Measurements from ENCODE around the gene COG6.

Gene COG6

DNA sequence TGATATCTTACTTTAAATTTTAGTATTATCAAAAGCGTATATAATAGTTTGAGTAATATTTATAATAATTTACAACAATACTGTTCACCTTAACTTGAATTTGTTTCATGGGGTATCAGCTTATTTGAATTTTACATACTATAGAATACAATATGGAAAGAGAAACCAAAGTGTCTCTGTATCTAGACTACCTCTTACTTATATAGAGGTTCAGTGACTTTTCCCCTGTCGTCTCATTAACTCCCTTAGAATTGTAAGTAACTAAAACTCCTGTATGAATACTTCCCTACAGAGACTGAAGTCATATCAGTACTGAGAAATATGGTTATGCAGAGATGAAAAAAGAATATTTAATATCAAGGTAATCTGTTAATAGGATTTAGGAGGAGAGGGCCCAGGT is 26.8 kb downstream of the COG6 start:
- no peak for DNase-seq (ENCODE audit: low spot score)

DNA sequence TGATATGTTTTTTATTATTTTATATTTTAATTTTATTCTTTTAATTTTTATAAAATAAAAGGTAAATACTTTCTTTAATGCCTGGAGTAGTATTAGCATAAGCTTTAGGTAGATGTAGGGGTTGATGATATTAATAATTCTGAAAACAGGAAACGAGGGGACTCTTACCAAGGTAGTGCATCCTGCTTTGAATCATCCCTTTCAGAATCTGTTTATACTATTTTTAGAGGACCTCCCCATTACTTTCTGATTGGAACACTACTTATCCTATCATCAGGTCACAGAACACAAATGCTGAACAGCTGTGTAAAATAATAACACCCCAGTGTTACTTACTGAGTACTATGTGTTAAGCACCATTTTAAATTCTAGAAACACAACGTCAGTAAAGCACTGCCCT is 27.3 kb downstream of the COG6 start:
- no peak for DNase-seq (ENCODE audit: low spot score)

DNA sequence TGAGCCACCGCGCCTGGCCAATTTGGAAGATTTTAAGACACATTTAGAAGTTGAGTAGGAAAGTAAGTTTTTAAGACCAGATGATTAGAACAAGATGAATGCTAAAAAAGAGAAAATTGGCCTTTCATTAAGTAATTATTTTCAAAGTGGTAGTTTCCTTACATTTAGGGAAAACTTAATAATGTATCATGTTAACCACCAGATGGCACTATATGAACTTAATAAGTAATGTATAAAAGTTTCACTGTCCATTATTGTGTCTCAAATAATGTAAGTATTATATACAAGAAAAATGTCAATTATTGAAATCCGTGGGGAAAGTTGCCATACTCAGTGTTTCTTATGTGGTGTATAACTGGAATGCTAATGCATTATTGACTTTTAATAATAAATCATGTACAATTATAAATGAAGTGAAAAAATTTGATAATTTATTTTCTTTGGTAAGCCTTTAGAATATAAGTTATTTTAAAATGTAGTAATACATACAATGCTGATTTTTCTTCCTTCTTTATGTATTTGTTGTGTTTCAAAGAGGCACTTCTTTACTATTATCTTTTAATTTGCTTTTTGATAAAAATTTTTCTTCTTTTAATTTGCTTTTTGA is 29.2 kb downstream of the COG6 start:
- peak; percentile 25 for DNase-seq (ENCODE audit: low spot score)

DNA sequence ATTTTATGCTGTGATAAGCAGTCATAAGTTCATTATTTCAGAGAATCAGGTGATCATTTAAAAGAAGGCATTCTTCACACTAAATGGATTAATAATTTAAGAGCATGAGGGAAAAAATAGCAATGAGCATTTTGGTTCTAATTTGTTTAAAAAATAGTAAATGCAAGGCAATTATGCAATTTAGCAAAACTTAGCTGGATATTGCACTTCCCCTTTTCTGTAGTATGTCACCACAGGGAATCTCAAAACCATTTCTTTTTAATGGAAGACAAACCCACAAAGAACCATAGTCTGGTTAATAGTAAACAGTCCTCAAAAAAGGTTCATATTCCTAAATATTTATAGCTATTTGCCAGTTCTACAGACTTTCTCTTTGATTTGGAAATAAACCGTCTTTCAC is 30.2 kb downstream of the COG6 start:
- DNase-seq (ENCODE audit: low spot score) = no peak

DNA sequence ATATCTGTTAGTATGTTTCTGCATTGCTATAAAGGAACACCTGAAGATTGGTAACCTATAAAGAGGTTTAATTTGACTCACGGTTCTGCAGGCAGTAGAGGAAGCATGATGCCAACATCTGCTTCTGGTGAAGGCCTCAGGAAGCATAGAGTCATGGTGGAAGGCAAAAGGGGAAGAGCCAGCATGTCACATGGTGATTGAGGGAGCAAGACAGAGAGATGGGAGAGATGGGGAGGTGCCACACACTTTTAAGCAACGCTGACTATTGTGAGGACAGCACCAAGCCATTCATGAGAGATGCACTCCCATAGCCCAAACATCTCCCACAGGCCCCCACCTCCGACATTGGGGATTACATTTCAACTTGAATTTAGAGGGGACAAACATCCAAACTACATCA is 32.8 kb downstream of the COG6 start:
- no peak for DNase-seq (ENCODE audit: low spot score)

DNA sequence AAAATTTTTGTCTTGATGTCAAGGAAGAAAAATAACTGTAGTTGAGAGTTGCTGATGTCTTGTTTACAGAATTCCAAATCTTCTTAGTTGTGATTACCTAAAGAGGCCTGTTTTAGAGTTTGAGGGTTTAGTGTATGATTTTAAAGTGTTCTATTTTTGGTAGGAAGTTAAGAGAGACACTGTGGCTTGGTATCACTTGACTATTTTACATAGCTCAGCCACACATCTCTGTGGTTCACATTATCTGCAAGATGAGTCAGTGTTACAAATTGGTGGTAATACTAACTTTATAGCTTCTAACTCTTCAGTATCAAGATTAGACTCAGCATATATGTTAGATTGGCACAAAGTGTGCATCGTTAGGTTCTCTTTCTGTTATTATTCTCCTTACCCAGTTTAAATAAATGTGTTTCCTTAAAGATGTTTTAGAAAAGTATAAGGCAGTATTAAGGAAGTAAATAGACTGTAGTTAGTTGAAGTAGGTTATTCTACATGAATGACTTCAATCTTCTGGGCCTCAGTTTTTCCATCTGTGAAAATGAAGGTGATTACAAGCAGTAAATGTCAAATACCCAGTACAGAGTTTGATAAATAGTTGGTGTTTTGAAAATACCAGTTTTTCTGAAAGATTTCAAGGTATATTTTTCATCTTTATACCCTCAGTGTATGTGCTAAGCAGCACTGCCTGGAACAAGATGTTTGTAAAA is 33.4 kb downstream of the COG6 start:
- no peak for DNase-seq (ENCODE audit: low spot score)

DNA sequence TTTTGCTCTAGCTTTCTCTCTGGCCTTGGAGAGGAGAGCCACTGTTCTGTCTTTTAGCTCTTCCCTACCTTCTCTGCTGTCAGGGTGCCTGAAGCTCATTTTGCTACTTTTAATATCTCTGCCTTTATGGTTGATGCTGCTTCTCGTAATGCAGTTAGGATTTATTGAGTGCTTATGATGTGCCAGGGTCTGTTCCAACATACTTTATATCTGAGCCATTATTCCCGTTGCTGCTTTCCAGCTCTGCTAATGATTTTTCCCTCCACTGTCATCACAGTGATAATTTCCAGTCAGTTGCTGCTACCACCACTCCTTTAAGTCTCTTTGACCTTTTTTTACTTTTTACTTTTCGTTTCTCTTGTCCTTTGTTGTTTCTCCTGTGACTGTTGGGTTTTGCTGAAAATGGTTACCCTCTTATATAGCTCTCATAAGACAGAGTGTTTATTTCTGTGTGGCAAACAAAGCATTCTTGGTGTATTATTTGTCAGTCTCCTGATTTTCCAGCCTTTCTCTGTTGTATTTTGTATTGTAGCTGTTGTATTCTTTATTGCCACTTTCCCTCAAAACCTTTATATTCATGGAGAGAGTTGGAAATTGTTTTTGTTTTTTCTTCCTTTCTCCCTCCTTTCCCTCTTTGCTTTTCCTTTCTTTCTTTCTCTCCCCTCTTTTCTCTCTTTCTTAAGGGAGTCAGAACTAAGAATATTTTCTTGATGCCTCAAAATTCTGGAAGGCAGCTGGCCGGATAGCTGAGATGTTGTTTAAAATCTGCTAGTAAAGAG is 37.4 kb downstream of the COG6 start:
- no peak for DNase-seq (ENCODE audit: low spot score)

DNA sequence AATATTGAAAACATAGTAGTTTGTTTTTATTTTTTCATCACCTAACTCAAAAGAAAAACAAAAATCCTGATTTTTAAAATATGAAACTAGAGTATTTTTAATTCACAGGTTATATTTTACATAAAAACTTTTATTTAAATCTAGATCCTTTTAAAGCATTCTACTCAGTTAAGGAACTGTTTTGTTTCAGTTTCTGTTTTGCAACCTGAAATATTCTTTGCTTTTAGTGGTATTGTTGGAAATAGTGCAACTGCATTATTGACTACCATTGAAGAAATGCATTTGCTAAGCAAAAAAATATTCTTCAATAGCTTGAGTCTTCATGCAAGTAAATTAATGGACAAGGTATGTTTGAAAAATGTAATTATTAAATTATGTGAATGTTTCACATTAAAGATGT is 43.8 kb downstream of the COG6 start:
- no peak for DNase-seq (ENCODE audit: low spot score)

DNA sequence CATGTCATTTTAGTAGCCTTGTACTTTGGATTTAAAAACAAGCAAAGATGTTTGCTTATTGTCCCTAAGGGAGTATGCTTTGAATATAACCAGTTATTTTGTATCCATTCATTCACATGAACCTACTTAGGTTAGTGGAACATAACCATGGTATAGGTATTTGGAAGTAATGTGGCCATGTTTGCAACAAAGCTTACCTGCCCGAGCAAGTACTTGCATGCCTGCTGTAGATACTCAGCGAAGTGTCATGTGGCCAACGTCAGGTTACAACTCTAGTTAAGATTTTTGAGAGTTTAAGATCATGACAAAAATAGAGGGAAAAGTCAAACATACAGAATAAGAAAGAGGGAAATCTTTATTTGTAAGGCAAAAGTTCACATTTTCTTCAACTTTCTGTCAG is 57.2 kb downstream of the COG6 start:
- DNase-seq (ENCODE audit: low spot score) = no peak

DNA sequence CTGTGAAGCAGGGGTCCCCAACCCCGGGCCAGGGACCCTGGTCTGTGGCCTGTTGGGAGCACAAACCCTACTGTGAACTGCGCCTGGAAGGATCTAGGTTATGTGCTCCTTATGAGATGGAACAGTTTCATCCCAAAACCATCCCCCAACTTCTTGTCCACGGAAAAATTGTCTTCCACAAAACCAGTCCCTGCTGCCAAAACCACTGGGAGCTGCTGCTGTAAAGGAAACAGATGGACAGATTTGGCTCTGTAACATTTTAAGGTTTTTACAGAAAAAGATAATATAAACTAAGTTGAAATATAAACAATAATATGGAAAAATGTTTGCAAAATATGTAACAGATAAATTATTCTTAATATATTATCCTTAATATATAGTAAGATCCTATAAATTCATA is 73.7 kb downstream of the COG6 start:
- DNase-seq (ENCODE audit: low spot score) = no peak

DNA sequence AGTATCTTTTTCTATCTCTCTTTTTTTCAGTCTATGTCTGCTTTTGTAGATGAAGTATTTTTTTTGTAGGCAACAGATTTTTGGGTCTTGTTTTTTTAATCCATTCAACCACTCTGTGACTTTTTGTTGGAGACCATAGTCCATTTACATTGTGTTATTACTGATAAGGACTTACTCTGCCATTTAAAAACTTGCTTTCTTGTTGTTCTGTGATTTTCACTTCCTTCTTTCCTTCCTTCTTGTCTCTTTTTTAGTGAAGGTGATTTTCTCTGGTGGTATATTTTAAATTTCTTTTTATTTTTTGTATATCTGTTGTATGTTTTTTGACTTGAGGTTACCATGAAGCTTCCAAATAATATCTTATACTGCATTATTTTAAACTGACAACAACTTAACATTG is 79.5 kb downstream of the COG6 start:
- DNase-seq (ENCODE audit: low spot score) = no peak

DNA sequence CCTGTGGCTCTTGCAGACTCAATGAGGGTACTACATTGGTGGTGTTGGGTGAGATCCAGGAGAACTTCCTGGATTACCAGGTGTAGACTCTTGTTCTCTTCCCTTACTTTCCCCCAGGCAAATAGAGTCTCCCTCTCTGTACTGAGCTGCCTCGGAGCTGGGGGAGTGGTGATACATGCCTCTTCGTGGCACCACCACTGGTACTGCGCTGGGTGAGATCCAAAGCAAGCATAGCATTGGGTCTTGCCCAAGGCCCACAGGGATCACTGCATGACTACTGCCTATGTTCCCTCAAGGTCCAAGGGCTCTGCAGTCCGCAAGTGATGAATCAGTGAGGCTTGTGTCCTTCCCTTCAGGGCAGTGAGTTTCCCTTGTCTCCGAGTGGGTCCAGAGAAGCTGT is 81.6 kb downstream of the COG6 start:
- DNase-seq (ENCODE audit: low spot score) = no peak

DNA sequence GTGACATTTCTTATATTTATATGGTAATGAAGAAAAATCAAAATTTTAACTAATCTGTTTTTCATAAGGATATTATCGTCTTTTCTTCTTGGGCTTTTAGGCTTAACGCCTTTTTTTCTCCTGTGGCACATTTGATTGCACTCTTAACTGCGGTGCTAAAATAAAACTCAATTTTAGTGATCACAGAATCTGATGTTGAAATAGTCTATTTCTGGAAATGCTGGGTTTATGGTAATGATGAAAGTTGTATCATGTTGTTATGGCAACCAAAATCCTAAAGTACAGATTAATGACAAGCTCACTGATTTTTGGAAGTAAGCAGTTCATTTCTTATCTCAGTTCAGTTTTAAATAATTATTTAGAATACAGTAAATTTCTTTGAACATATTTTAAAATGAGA is 85.3 kb downstream of the COG6 start:
- no peak for DNase-seq (ENCODE audit: low spot score)

DNA sequence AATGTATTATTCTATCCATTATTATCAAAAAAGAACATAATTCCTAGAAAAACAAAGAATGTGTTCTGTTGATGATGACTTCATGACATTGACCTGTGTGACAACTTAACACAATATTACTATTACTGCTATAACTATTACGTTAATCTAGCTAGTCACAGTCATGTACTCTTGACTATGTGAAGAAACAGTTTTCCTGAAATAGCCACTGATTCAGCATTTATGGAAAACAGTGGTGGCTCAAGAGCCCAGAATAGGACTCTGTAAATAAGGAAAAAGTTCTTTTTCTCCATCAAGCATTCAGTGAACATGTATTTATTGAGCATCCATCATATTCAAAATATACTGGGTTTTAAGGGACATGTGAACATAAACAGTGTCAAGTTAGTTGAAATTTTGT is 93.5 kb downstream of the COG6 start:
- DNase-seq (ENCODE audit: low spot score) = no peak

DNA sequence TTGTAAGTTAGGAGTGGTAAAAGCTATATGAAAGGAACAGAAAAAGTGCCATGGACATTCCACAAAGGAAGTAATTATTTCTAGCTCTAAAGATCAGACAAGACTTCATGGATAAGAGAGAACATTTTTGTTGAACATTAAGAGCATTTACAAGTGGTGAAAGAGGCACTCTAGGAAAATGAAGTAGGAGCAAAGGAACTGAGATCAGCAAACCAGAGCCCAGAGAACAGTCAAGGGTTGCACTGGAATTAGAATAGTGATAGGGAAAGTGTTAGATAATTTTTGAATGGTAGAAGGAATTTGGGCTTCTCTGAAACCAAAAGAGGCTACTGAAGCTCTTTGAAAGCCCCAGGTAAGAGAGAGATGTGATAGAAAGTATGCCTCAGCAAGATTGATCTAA is 94.1 kb downstream of the COG6 start:
- DNase-seq (ENCODE audit: low spot score) = no peak

DNA sequence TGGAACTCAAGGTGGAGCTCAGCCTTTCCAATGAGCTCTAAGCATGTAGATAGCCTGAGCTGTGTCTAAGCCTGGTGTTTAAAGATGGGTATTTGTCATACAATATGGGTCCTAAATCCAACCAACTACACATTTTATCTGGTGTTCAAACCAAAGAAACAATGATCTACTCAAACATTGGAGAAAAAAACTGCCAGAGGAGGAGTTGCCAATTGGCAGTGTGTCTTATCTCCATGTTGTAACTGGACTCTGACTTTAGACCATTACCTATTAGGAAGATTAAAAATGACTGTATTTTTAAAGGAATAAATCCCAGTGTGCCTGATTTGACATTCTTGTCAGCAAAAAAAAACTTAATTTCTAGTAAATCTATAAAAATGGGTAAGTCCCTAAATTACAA is 96.3 kb downstream of the COG6 start:
- DNase-seq (ENCODE audit: low spot score) = no peak

DNA sequence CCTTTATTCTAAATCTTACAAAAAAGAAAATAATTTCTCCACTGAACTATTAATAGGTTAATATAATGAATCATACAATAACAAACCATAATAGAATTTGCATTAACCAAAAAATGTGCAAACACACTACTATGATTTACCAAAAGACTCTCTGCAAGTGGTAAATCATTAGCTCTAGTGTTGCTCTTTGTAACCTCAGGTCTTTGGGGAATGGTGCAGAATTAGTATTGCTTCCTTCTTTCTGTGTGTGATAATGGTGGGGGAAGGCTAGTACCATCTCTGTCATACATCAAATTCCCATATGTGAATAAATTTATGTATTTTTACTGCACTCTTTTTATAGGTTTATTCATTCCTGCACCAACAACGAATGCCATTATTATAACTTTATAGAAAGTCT is 105.1 kb downstream of the COG6 start:
- no peak for DNase-seq (ENCODE audit: low spot score)

DNA sequence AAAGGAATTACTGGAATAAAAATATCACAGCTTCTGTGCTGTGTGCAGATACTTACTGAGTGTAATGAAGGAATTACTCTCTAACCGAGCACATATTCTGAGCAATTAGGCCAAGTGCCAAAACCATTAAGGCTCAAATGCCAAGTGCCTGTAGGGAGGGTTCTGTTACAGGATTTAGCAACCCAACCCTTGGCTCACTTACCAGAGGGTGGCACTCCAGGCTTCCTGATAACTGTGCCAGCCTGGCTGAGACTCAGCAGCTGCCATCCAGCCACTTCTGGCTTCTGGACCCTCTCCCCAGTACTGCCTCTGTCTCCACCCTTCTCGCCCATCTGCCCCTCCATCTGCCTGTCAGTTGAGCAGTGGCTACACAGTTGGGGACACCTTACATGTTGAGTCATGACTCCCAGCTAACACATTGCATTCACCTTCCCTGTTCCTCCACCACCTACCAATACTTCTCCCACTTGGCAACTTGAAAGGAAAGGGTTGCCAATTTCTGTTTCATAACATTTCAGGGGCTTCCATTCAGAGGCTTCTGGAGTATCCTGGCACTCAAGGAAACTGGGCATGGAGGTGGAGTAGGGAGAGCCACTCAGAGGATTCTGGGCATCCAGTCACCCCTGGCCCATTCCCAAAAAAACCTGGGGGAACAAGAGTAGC is 110.5 kb downstream of the COG6 start:
- DNase-seq (ENCODE audit: low spot score) = no peak

DNA sequence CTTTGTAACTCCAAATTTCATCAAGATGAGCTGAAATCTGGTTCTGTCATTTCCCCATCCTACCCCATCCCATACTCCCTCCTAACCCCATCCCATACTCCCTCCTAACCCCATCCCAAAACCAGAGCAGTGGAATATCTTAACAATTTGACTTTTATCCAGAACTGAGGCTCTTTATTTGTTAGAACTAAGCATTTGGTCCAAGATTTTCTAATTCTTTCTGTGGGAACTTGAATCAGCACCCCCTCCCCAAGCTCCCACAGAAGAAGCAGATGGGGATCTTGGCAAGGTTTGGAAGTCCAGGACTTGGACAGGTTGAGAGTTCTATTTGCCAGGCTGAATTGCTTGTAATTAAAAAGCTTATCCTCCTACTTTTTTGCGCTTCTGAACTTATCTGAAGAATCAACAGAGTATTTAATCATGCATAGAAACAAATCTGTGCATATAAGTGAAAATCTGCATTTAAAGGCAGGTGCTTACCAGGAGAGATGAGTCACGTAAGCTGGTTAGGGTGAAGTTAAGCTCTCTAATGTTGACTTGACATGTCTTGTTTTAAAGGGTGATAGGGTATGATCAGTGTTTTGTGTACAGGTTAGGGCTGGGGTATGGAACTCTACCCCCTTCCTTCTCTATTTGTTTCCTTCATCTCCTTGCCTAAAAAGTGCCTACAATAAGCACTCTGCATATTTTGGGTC is 111.1 kb downstream of the COG6 start:
- no peak for DNase-seq (ENCODE audit: low spot score)

DNA sequence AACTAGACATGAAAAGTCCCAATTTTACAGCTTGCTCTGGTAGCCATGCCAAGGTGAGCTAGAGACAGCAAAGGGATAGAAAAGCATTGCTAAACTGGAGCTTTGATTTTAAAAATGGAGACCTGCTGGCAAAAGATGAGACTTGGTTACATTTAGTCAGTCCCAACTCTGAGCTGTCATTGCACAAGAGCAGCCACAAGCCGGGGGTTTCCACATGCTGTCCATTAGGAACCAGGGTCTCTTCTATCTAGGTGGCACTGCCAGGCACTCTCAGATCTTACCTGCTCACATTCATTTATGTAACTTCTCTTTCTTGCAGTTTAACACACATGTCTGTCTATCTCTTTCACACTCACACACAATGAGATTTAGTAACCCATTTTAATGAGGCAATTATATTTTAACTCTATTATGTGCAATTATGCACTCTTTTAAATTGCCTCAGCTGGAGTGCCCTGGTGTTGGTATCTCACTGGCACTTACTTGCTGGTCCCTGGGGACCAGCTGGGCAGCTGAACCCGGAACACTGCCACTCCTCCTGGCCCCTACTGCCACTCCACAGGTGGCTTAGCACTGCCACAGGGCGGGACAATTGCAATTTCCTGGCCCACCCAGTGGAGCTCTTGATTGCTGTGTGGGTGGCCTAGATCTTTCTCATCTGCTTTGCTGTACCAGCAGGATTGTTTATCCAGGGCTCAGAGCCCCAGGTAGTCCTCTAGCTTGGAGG is 112.5 kb downstream of the COG6 start:
- no peak for DNase-seq (ENCODE audit: low spot score)

DNA sequence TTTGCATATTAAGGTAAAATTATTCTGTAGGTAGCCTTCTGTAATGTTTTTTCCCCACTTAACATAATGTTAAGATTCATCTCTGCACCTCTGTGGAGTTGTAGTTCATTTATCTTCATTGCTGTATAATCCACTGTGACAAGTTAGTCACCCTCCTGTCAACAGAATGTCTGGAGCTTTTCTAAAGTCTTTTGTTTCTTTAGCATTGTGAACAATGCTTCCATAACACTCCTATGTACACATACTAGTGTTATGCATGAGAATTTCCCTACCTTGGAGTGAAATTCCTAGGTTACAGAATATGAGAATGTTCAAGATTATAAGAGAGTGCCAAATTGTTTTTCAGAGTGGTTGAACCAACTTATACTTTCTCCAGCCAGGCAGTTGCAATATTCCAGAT is 113.5 kb downstream of the COG6 start:
- DNase-seq (ENCODE audit: low spot score) = no peak
